HepG2 (cell line): Measurements from ENCODE around the gene MAPK12. TPM values are rescaled to one million over a fixed set of nuclear protein-coding genes. Genes with fewer than 3 reads are reported as not detected.

Experiments
- CERS6 ChIP-seq: sonication (generic); formaldehyde crosslinking; IDR thresholded peaks from 2 replicates; pipeline ENCODE4 v1.5.0; 2020; ENCODE audit warnings: missing genetic modification reagents
- HMGA1 ChIP-seq: sonication (generic); formaldehyde crosslinking; conservative IDR thresholded peaks from 2 replicates; pipeline ENCODE4 v1.4.0; 2020; ENCODE audit warnings: missing genetic modification reagents
- KDM1A ChIP-seq: IDR thresholded peaks from 2 replicates; pipeline ENCODE4 v1.6.1; 2016; ENCODE audit warnings: missing compliant biosample characterization
- KDM3A ChIP-seq: IDR thresholded peaks from 2 replicates; pipeline ENCODE4 v1.6.1; 2018; ENCODE audit warnings: low read depth, missing compliant biosample characterization
- KDM6A ChIP-seq: IDR thresholded peaks from 2 replicates; pipeline ENCODE4 v1.6.1; 2016; ENCODE audit warnings: low read depth
- NCOA2 ChIP-seq: sonication (generic); formaldehyde crosslinking; IDR thresholded peaks from 2 replicates; pipeline ENCODE4 v1.8.0; 2022; ENCODE audit warnings: inconsistent platforms
- NFAT5 ChIP-seq: sonication (generic); formaldehyde crosslinking; IDR thresholded peaks from 2 replicates; pipeline ENCODE4 v1.4.0; 2020; ENCODE audit warnings: missing genetic modification reagents
- NR2F6 ChIP-seq, 2 experiments: IDR thresholded peaks; 2 replicates each; pipeline ENCODE4 v1.6.1; 2016; ENCODE audit warnings: antibody characterized with exemption in 1 of 2, mild to moderate bottlenecking in 1 of 2
- SMC3 ChIP-seq: IDR thresholded peaks from 2 replicates; pipeline ENCODE4 v1.6.1; 2011; ENCODE audit warnings: low read length, improper control_type of control experiment
- SP2 ChIP-seq: sonication (generic); formaldehyde crosslinking; IDR thresholded peaks from 2 replicates; pipeline ENCODE4 v1.5.1; 2020; ENCODE audit warnings: mild to moderate bottlenecking, missing genetic modification reagents
- SYNCRIP ChIP-seq: fragments of 200-400 bp; formaldehyde crosslinking; IDR thresholded peaks from 2 replicates; pipeline ENCODE4 v1.6.1; 2018; ENCODE audit warnings: mild to moderate bottlenecking, low read depth, low read length; ENCODE audit not compliant: insufficient read depth
- TEF ChIP-seq: sonication (generic); formaldehyde crosslinking; IDR thresholded peaks from 2 replicates; pipeline ENCODE4 v1.5.0; 2020; ENCODE audit warnings: missing genetic modification reagents
- ZBTB10 ChIP-seq: sonication (generic); formaldehyde crosslinking; IDR thresholded peaks from 2 replicates; pipeline ENCODE4 v1.4.0; 2020; ENCODE audit warnings: missing genetic modification reagents, borderline replicate concordance
- ZFX ChIP-seq: sonication (generic); formaldehyde crosslinking; IDR thresholded peaks from 2 replicates; pipeline ENCODE4 v1.4.0; 2020; ENCODE audit warnings: mild to moderate bottlenecking, low read depth, missing genetic modification reagents, moderate library complexity
- ZKSCAN8 ChIP-seq: IDR thresholded peaks from 2 replicates; pipeline ENCODE4 v1.6.1; 2016; ENCODE audit warnings: borderline replicate concordance, missing genetic modification reagents, missing compliant biosample characterization
- ZNF20 ChIP-seq: sonication (generic); formaldehyde crosslinking; IDR thresholded peaks from 2 replicates; pipeline ENCODE4 v1.4.0; 2020; ENCODE audit warnings: mild to moderate bottlenecking, moderate library complexity, missing genetic modification reagents
- ZNF33B ChIP-seq: sonication (generic); formaldehyde crosslinking; IDR thresholded peaks from 2 replicates; pipeline ENCODE4 v1.5.1; 2020; ENCODE audit warnings: mild to moderate bottlenecking, missing genetic modification reagents
- ZNF709 ChIP-seq: sonication (generic); formaldehyde crosslinking; IDR thresholded peaks from 2 replicates; pipeline ENCODE4 v1.5.0; 2020; ENCODE audit warnings: mild to moderate bottlenecking, missing genetic modification reagents
- ZNF891 ChIP-seq: sonication (generic); formaldehyde crosslinking; IDR thresholded peaks from 2 replicates; pipeline ENCODE4 v1.5.0; 2020; ENCODE audit warnings: mild to moderate bottlenecking, missing genetic modification reagents
- ZZZ3 ChIP-seq: sonication (generic); formaldehyde crosslinking; IDR thresholded peaks from 2 replicates; pipeline ENCODE4 v1.4.0; 2020; ENCODE audit warnings: missing genetic modification reagents, mild to moderate bottlenecking, borderline replicate concordance
- polyA plus RNA-seq, 8 experiments: library from polyadenylated mRNA; depleted of rRNA in 3 of 8; stranded (reverse) in 7 of 8; unstranded in 1 of 8; fragments of >200 nt; fragmentation: Illumina TruSeq in 4 of 8; extraction: Trizol in 4 of 8; gene quantifications; 2 replicates each; pipeline versions ENCODE4 v1.2.1 to v1.2.3, GENCODE V29; 2011 to 2016; ENCODE audit warnings: low read depth in 4 of 8, missing spikeins in 1 of 8, mixed read lengths in 1 of 8; ENCODE audit not compliant: insufficient read depth in 1 of 8
- total RNA-seq, 5 experiments: library from RNA; depleted of rRNA; stranded (reverse); fragments of >200 nt; fragmentation: Illumina TruSeq; extraction: Trizol; gene quantifications; 2 replicates each; pipeline ENCODE4 v1.2.3, GENCODE V29; 2016; ENCODE audit warnings: low read depth in 1 of 5

MAPK12 gene
- total and polyA plus RNA-seq, 2 of the 13 experiments (the other 11 are each of a cell fraction or from before 2014, with no cell fraction given) = 22.2 to 23.3 TPM

DNA sequence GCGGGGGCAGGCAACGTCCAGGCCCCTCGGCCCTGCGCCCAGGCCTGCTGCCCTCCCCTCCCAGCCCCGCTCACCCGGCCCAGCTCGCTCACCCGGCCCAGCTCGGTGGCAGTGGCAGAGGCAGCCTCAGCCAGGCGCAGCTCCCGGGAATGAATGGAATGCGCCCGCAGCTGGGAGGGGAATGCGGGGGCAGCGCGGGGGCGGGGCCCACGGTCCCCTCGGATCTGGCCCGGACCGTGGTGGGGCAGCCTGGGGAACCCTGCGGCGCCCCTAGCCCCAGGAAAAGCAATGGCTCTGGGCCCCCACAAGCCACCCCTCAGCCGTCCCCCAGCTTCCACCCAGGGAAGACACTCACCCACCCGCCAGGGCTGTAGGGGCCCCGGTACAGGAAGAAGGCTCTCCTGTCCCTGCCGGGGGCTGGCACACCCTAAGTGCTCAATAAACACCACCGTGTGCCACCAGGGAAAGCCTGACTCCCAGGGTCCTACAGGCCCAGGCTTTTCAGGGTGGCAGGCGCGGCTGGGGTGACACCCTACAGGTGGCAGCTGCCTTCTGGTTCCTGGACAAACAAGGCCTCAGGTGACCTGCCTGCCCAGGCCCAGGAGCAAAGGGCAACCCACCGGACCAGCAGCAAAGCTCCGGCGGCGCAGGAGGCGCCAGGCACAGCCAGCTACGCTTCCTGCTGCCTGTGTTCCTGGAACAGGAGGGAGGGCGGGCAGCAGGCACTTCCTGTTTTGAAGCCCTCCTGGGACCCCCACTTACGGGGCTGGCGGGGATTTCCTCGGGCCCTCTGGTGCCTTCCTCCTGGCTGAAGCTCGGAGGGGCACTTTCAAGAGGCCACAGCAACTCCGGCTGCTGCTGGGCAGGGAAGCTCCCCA, 32.2 kb upstream of the MAPK12 start (continued):
- peak; percentile 46; the same call in 1 of the 2 replicates for TF ChIP-seq NFAT5 (CRISPR knock-in tag)
- peak; percentile 98 for TF ChIP-seq ZFX
- TF ChIP-seq SYNCRIP = no peak
- TF ChIP-seq HMGA1 (CRISPR knock-in tag) = no peak
- TF ChIP-seq ZNF891 (CRISPR knock-in tag) = no peak
- peak; percentile 88 for TF ChIP-seq ZKSCAN8 (CRISPR knock-in tag)
- peak; percentile 89 for TF ChIP-seq ZBTB10 (CRISPR knock-in tag)
- TF ChIP-seq KDM1A = 0 out of 2 replicates have a peak, but pooled peaks have one; percentile 56
- TF ChIP-seq SMC3 = no peak
- TF ChIP-seq KDM6A (CRISPR knock-in tag) = peak; percentile 77; the same call in 1 of the 2 replicates
- peak; percentile 67; the same call in 1 of the 2 replicates for TF ChIP-seq ZZZ3 (CRISPR knock-in tag)
- peak; percentile 75 for TF ChIP-seq KDM3A (CRISPR knock-in tag)
- peak; percentile 79; the same call in 1 of the 2 replicates for TF ChIP-seq ZNF33B (CRISPR knock-in tag)
- TF ChIP-seq NR2F6 (IDR thresholded peaks at IDR 0.05) = peak; percentile 66
- TF ChIP-seq NR2F6 (CRISPR knock-in tag; IDR thresholded peaks at IDR 0.05) = peak; percentile 92
- no peak for TF ChIP-seq TEF
- peak; percentile 71; the same call in 1 of the 2 replicates for TF ChIP-seq CERS6 (CRISPR knock-in tag)
- TF ChIP-seq SP2 (CRISPR knock-in tag) = no peak; the same call in 1 of the 2 replicates
- TF ChIP-seq NCOA2 (CRISPR knock-in tag) = peak; percentile 85
- TF ChIP-seq ZNF20 (CRISPR knock-in tag) = no peak
- peak; percentile 64; the same call in 1 of the 2 replicates for TF ChIP-seq ZNF709
